PC-9 (cell line): ENCODE data around the gene FFAR3.

Experiments used
- CTCF ChIP-seq: fragments of 200-600 bp; sonication (generic); conservative IDR thresholded peaks from 2 replicates; pipeline ENCODE4 v1.6.1; 2017; ENCODE audit warnings: mixed run types, antibody characterized with exemption, mild to moderate bottlenecking, moderate library complexity
- EZH2 ChIP-seq: fragments of 200-600 bp; sonication (generic); IDR thresholded peaks from 2 replicates; pipeline ENCODE4 v1.8.0; 2017; ENCODE audit warnings: antibody characterized with exemption, low read depth

GRCh38 chr19:35377656-35378055 lies 19.4 kb downstream of the FFAR3 start:
- TF ChIP-seq CTCF = no peak
- TF ChIP-seq EZH2 = no peak
